HepG2 (cell line): ENCODE results near the gene ARMH1. TPM values are rescaled to one million over a fixed set of nuclear protein-coding genes. Genes with fewer than 3 reads are reported as not detected.
A peak's percentile ranks its signal among the peaks of the same experiment; 100 is the strongest.
"Not testable (repeated sequence)": the region's sequence is repeated elsewhere in the genome, so short reads cannot be mapped to it uniquely, and the experiment has no call there.

Source experiments
- ATAC-seq: fragments of 200-7000 bp; cut with Tn5 transposase; 3 replicates; pipeline ENCODE4 v1.9.1; 2020; ENCODE audit warnings: mild to moderate bottlenecking, moderate library complexity
- BruUV-seq: library from RNA; stranded (reverse); fragments of 400-500 nt; replicated peaks from 2 replicates; lab custom pipeline; 2021; lab: Mats Ljungman, UMichigan
- CTCF ChIA-PET: fragments of 300-600 bp; formaldehyde crosslinking; extraction: SDS; loops from one replicate; lab custom pipeline; 2021; ENCODE audit warnings: low total read pairs, inconsistent platforms, low intra/inter-chr PET ratio; lab: Yijun Ruan, JAX
- POLR2A ChIA-PET: fragments of 350-600 bp; sonication (Branson Sonifier 250); formaldehyde crosslinking; loops from one replicate; lab custom pipeline; 2020; ENCODE audit warnings: antibody characterized with exemption, inconsistent platforms; lab: Yijun Ruan, JAX
- DNase-seq: peaks from one replicate; pipeline ENCODE4 v3.0.0-alpha.2; 2015; ENCODE audit warnings: low spot score
- FAIRE-seq: peaks from 3 replicates; lab custom pipeline; 2011; peaks lifted over from hg19 to GRCh38; lab: Jason Lieb, UNC
- H2AFZ ChIP-seq: one replicate; pipeline ENCODE4 v1.6.1; 2011; ENCODE audit warnings: low read length, inconsistent platforms
- H3K27ac ChIP-seq: fragments of 300-600 bp; 3 replicates; pipeline ENCODE4 v1.8.0; 2011; ENCODE audit warnings: mixed run types, mild to moderate bottlenecking, mixed read lengths, low read length, inconsistent platforms; ENCODE audit not compliant: insufficient read depth; ENCODE audit errors: extremely low read length
- H3K27me3 ChIP-seq, 2 experiments: fragments of 200-600 bp in 1 of 2; 2 replicates in 1 of 2; 3 replicates in 1 of 2; pipeline versions ENCODE4 v1.6.0 to v1.8.0; 2011; ENCODE audit warnings: low read length in 2 of 2, mild to moderate bottlenecking in 2 of 2, moderate library complexity in 2 of 2, inconsistent platforms in 1 of 2; ENCODE audit not compliant: insufficient read depth in 2 of 2, control insufficient read depth in 1 of 2
- H3K36me3 ChIP-seq, 2 experiments: fragments of 200-600 bp in 1 of 2; replicated peaks in 1 of 2; 2 replicates in 1 of 2; 3 replicates in 1 of 2; pipeline versions ENCODE4 v1.5.1 to v1.8.0; 2011; ENCODE audit warnings: low read length in 2 of 2, inconsistent platforms in 1 of 2; ENCODE audit not compliant: insufficient read depth in 2 of 2, control insufficient read depth in 1 of 2
- H3K4me1 ChIP-seq: 2 replicates; pipeline ENCODE4 v1.5.1; 2012; ENCODE audit warnings: low read length, inconsistent platforms; ENCODE audit not compliant: insufficient read depth
- H3K4me2 ChIP-seq: 2 replicates; pipeline ENCODE4 v1.6.0; 2011; ENCODE audit warnings: low read depth, low read length, inconsistent platforms
- H3K4me3 ChIP-seq, 3 experiments: fragments of 200-600 bp in 1 of 3; sonication (generic), shearing (Covaris generic) in 1 of 3; replicated peaks in 1 of 3; 2 replicates each; pipeline ENCODE4 v1.5.1; 2011 to 2016; ENCODE audit warnings: low read length in 3 of 3, inconsistent platforms in 2 of 3, low read depth in 2 of 3, mild to moderate bottlenecking in 2 of 3, control low read depth in 1 of 3, mixed read lengths in 1 of 3; ENCODE audit not compliant: insufficient read depth in 1 of 3
- H3K79me2 ChIP-seq: one replicate; pipeline ENCODE4 v1.6.1; 2011; ENCODE audit warnings: low read length, inconsistent platforms; ENCODE audit not compliant: insufficient read depth
- H3K9ac ChIP-seq: 2 replicates; pipeline ENCODE4 v1.6.0; 2011; ENCODE audit warnings: mild to moderate bottlenecking, low read depth, low read length, inconsistent platforms; ENCODE audit not compliant: insufficient read depth
- H3K9me3 ChIP-seq: 2 replicates; pipeline ENCODE4 v1.5.1; 2012; ENCODE audit warnings: mild to moderate bottlenecking, low read length
- H4K20me1 ChIP-seq: 2 replicates; pipeline ENCODE4 v1.6.0; 2011; ENCODE audit warnings: inconsistent platforms, mild to moderate bottlenecking, low read length, moderate library complexity; ENCODE audit not compliant: insufficient read depth
- GFI1 ChIP-seq: sonication (generic); formaldehyde crosslinking; IDR thresholded peaks from 2 replicates; pipeline ENCODE4 v1.5.0; 2020; ENCODE audit warnings: missing genetic modification reagents, mild to moderate bottlenecking, borderline replicate concordance
- TEAD3 ChIP-seq: optimal IDR thresholded peaks from 2 replicates; pipeline ENCODE3; 2016; ENCODE audit warnings: borderline replicate concordance
- TOE1 ChIP-seq: sonication (generic); formaldehyde crosslinking; IDR thresholded peaks from 2 replicates; pipeline ENCODE4 v1.4.0; 2020; ENCODE audit warnings: mild to moderate bottlenecking, missing genetic modification reagents
- ZMYM2 ChIP-seq: sonication (generic); formaldehyde crosslinking; IDR thresholded peaks from 2 replicates; pipeline ENCODE4 v1.8.0; 2022; ENCODE audit warnings: mild to moderate bottlenecking, missing genetic modification reagents
- ZNF589 ChIP-seq: sonication (generic); formaldehyde crosslinking; conservative IDR thresholded peaks from 2 replicates; pipeline ENCODE4 v1.8.0; 2022; ENCODE audit warnings: mild to moderate bottlenecking, moderate library complexity, missing genetic modification reagents
- WGBS: methylation state at CpG from one replicate; pipeline ENCODE4 v1.1.6; 2017; ENCODE audit warnings: low lambda C conversion rate; 5-methylcytosine and 5-hydroxymethylcytosine counted together
- in situ Hi-C: cut with HindIII; loops from 2 replicates; pipeline ENCODE4 v1.10.0; 2017; ENCODE audit warnings: low pct_unique_long_range_greater_than_20kb; ENCODE audit not compliant: extremely low pct_ligation_motif_present
- intact Hi-C: fragments of 100-400 bp; cut with micrococcal nuclease; formaldehyde crosslinking; loops from one replicate; pipeline ENCODE4 v1.10.0; 2022; ENCODE audit not compliant: unreplicated experiment
- polyA plus RNA-seq, 8 experiments: library from polyadenylated mRNA; depleted of rRNA in 3 of 8; stranded (reverse) in 7 of 8; unstranded in 1 of 8; fragments of >200 nt; fragmentation: Illumina TruSeq in 4 of 8; extraction: Trizol in 4 of 8; gene quantifications; 2 replicates each; pipeline versions ENCODE4 v1.2.1 to v1.2.3, GENCODE V29; 2011 to 2016; ENCODE audit warnings: low read depth in 4 of 8, missing spikeins in 1 of 8, mixed read lengths in 1 of 8; ENCODE audit not compliant: insufficient read depth in 1 of 8
- total RNA-seq, 5 experiments: library from RNA; depleted of rRNA; stranded (reverse); fragments of >200 nt; fragmentation: Illumina TruSeq; extraction: Trizol; gene quantifications; 2 replicates each; pipeline ENCODE4 v1.2.3, GENCODE V29; 2016; ENCODE audit warnings: low read depth in 1 of 5
- TF ChIP-seq, protein P1 (sequence below): sonication (generic); formaldehyde crosslinking; IDR thresholded peaks from 2 replicates; pipeline ENCODE4 v1.5.0; 2020; ENCODE audit warnings: mild to moderate bottlenecking, missing genetic modification reagents
- TF ChIP-seq, protein P2 (sequence below): sonication (generic); formaldehyde crosslinking; IDR thresholded peaks from 2 replicates; pipeline ENCODE4 v1.5.0; 2020; ENCODE audit warnings: missing genetic modification reagents

The ARMH1 gene
- total and polyA plus RNA-seq, 2 of the 13 experiments (the other 11 are each of a cell fraction or from before 2014, with no cell fraction given) = 0.69 TPM; not detected in 1

DNA sequence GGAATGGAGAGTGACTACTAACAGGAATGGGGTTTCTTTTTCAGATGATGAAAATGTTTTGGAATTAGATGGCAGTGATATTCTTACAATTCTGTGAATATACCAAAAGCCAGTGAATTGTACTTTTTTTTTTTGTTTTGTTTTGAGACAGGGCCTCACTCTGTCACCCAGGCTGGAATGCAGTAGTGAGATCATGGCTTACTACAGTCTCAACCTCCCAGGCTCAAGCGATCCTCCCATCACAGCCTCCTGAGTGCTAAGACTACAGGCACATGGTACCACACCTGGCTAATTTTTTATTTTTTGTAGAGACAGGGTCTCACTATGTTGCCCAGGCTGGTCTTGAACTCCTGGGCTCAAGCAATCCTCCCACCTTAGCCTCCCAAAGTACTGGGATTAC is 7.8 kb upstream of the ARMH1 start:
- ATAC-seq, intact Hi-C loops, H3K27ac ChIP-seq, FAIRE-seq, H3K9ac ChIP-seq, DNase-seq, H3K36me3 ChIP-seq, POLR2A ChIA-PET, H3K79me2 ChIP-seq, H3K4me3 ChIP-seq, H3K9me3 ChIP-seq, H4K20me1 ChIP-seq, CTCF ChIA-PET, H3K4me2 ChIP-seq, H2AFZ ChIP-seq, H3K27me3 ChIP-seq, BruUV-seq, in situ Hi-C loops: not testable (repeated sequence)
- TF ChIP-seq, protein P1, sequence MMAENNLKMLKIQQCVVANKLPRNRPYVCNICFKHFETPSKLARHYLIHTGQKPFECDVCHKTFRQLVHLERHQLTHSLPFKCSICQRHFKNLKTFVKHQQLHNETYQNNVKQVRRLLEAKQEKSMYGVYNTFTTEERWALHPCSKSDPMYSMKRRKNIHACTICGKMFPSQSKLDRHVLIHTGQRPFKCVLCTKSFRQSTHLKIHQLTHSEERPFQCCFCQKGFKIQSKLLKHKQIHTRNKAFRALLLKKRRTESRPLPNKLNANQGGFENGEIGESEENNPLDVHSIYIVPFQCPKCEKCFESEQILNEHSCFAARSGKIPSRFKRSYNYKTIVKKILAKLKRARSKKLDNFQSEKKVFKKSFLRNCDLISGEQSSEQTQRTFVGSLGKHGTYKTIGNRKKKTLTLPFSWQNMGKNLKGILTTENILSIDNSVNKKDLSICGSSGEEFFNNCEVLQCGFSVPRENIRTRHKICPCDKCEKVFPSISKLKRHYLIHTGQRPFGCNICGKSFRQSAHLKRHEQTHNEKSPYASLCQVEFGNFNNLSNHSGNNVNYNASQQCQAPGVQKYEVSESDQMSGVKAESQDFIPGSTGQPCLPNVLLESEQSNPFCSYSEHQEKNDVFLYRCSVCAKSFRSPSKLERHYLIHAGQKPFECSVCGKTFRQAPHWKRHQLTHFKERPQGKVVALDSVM = peak; percentile 90
- peak; percentile 70 for TF ChIP-seq TEAD3
- peaks cover 31% of the 10 kb centered on the region for H3K4me1 ChIP-seq
- 79% methylated on average over 1 of the region's 1 CpG for WGBS

DNA sequence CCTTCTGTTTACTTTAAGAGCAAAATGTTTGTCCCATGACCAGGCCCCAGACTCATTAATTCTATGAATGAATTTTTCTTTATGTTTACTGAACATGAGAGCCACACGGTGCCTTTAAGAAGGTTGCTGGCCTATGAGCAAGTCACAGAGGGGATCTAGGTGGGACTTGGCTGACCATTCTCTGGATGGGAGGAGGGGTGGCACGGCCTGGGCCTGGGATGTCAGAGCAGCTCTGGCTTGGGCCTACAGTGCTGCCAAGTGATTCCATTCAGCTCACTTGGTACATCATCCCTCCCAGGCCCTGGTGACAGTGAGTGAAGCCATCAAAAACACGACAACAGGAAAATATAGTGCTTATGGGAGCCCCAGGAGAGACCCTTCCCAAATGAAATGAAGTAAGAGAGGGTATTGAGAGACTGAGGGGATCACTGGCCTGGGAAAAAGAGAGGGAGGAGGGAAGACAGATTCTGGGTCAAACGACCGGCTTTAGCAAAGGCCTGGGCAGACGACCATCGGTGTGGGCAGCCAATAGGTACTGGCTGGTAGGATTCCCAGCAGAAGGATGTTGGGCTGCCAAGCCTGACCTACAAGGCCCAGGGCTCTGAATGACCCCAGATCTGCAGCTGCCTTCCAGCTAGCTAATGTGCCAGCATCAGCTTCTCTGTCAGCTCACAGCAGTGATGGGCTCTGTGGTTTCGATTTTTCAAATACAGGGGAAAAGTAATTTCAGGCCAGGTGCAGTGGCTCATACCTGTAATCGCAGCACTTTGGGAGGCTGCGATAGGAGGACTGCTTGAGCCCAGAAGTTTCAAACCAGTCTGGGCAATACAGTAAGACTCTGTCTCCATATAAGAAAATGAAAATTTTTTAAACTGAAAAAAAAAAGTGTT is 3.5 kb upstream of the ARMH1 start:
- no peak for DNase-seq
- in situ Hi-C loops = no loop called here
- no peak overlapping the region for H3K27ac ChIP-seq
- CTCF ChIA-PET = no interaction called here
- ATAC-seq = no peak
- TF ChIP-seq, protein P2, sequence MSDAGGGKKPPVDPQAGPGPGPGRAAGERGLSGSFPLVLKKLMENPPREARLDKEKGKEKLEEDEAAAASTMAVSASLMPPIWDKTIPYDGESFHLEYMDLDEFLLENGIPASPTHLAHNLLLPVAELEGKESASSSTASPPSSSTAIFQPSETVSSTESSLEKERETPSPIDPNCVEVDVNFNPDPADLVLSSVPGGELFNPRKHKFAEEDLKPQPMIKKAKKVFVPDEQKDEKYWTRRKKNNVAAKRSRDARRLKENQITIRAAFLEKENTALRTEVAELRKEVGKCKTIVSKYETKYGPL (CRISPR knock-in tag) = no peak
- TF ChIP-seq GFI1 (CRISPR knock-in tag) = no peak
- no peak for TF ChIP-seq ZNF589
- TF ChIP-seq TOE1 (CRISPR knock-in tag) = no peak
- TF ChIP-seq ZMYM2 (CRISPR knock-in tag) = no peak
- POLR2A ChIA-PET = interaction anchor here (3.5 kb wide), 1 partner anchor 39 kb away, joined by 34 read pairs; no protein-coding TSS in a partner anchor
- H3K4me1 ChIP-seq = peaks cover 40% of the 10 kb centered on the region
- H3K27me3 ChIP-seq = no peaks in the 10 kb centered on the region
- BruUV-seq = no TSS peak
- no peaks in the 10 kb centered on the region for H3K9me3 ChIP-seq
- H3K9ac ChIP-seq = no peak overlapping the region
- FAIRE-seq = no peak
- H3K4me2 ChIP-seq = no peak overlapping the region
- 94% methylated on average over 10 of the region's 10 CpGs for WGBS
- no peak overlapping the region for H3K4me3 ChIP-seq
- H4K20me1 ChIP-seq = no peaks in the 10 kb centered on the region
- intact Hi-C loops = no loop called here
- peaks cover 5% of the 10 kb centered on the region for H3K79me2 ChIP-seq
- no peak overlapping the region for H2AFZ ChIP-seq
- H3K36me3 ChIP-seq = 0 out of 5 replicates have a peak, but pooled peaks cover 0 to 2% of the 10 kb centered on the region in 2 experiments
